ENCODE data around the gene HOXC4. TPM values are rescaled to one million over a fixed set of nuclear protein-coding genes. Genes with fewer than 3 reads are reported as not detected.

Gene HOXC4
- total and polyA plus RNA-seq, 4 donors: 0.02 TPM; not detected in 3

DNA sequence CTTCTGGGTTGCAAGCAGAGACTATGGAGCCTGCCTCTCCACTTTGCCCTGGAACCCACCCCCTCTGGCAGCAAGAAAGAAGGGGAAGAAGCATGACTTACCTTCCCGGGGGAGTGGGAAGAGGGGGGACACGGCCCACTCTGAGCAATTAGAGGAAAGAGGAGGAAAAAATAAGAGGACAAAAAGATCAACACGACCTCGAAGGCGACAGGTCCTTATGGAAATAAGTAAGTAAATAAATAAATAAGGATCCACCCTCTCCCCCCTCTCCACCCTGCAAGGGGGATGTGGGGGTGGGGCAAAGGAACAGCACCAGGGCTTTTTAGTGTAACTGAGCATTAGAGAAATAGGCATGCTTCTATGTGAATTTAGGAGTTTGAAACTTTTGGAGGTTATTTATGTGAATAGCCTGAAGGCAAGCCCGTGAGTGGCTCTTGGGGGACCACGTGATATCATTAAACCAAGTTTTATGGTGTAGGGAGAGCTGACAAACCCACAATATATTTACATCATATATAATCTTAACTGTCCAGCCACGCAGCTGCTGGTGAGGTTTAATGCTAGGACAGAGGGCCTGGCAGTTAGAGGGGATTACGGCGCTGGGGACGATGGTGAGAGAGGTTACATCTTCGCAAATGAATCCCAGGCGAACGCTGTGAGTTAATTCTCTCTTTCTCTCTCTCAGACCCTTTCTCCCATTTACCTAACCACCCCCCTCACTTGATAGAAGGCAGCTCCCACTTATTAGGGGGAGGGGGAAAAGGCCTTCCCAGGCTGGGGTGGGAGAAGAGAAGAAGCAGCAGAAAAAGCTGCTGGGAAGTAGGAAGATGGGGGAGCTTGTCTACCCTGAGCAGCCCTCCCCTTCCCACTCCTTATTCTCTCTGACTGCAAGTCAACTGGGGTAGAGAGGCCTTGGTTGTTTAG is 16.0 kb upstream of the HOXC4 start (continued):
- TF ChIP-seq, protein P1, sequence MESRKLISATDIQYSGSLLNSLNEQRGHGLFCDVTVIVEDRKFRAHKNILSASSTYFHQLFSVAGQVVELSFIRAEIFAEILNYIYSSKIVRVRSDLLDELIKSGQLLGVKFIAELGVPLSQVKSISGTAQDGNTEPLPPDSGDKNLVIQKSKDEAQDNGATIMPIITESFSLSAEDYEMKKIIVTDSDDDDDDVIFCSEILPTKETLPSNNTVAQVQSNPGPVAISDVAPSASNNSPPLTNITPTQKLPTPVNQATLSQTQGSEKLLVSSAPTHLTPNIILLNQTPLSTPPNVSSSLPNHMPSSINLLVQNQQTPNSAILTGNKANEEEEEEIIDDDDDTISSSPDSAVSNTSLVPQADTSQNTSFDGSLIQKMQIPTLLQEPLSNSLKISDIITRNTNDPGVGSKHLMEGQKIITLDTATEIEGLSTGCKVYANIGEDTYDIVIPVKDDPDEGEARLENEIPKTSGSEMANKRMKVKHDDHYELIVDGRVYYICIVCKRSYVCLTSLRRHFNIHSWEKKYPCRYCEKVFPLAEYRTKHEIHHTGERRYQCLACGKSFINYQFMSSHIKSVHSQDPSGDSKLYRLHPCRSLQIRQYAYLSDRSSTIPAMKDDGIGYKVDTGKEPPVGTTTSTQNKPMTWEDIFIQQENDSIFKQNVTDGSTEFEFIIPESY (IDR thresholded peaks at IDR 0.05): no peak

DNA sequence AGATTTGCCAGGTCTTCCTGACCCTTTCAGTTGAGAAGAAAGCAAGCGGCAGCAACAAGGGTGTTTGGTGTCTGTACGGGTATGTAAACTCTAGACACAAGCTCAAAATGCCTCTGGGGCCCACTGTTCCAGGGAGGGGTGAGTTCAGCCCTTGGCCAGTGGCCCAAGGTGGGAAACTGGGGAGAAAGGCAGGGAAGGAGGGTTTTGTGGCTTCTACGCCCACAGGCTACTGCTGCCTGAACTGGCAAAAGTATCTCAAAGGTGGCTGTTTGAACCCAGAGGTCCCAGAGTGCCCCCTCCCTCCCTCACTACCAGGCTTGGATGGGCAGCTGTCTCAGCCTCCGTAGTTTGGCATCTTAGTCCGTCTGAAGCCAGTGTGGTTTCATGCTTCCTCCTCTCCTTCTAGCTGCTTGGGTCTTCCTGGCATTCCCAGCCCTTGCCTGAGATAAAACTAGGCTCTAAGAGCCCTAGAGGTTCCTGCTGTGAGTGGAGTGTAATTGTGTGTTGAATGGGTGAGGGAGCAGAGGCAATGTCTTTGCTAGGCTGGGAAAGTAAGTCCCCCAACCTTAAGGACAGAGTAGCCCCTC is 15.3 kb upstream of the HOXC4 start:
- Histone ChIP-seq H3K9ac (ENCODE audit: low read depth in 1 of 2, low read length in 2 of 2) (no peak overlapping the region), H3K4me1 (ENCODE audit: control insufficient read depth in 4 of 4, insufficient read depth in 4 of 4, low read length in 3 of 4) (peaks cover 0 to 5% (median 0%) of the 10 kb centered on the region in 4 donors), H3K27me3 (ENCODE audit: control insufficient read depth in 4 of 4, insufficient read depth in 4 of 4, low read length in 3 of 4) (peaks cover 6 to 35% (median 10%) of the 10 kb centered on the region in 4 donors), H3K9me3 (ENCODE audit: control insufficient read depth in 4 of 4, low read length in 3 of 4) (peaks cover 0 to under 1% (median 0%) of the 10 kb centered on the region in 4 donors), H3K27ac (ENCODE audit: low read depth in 1 of 2, low read length in 2 of 2) (no peak overlapping the region), H3K36me3 (ENCODE audit: control insufficient read depth in 4 of 4, insufficient read depth in 3 of 4, low read depth in 1 of 4, low read length in 3 of 4) (no peaks in the 10 kb centered on the region), H3K4me3 (ENCODE audit: low read depth in 1 of 3, low read length in 3 of 3) (no peak overlapping the region)
- TF ChIP-seq, protein P1 (IDR thresholded peaks at IDR 0.05): no peak
- TF ChIP-seq RAD21 (IDR thresholded peaks at IDR 0.05): no peak
- no peak for TF ChIP-seq FOXA1 (IDR thresholded peaks at IDR 0.05)
- no peak for TF ChIP-seq HNF4A (conservative IDR thresholded peaks at IDR 0.05)
- TF ChIP-seq GABPA (IDR thresholded peaks at IDR 0.05 in 1 of 2, conservative IDR thresholded peaks at IDR 0.05 in 1 of 2): no peak
- no peak for TF ChIP-seq RXRA (IDR thresholded peaks at IDR 0.05)
- TF ChIP-seq, protein P2, sequence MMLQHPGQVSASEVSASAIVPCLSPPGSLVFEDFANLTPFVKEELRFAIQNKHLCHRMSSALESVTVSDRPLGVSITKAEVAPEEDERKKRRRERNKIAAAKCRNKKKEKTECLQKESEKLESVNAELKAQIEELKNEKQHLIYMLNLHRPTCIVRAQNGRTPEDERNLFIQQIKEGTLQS (IDR thresholded peaks at IDR 0.05): no peak
- TF ChIP-seq, protein P3, sequence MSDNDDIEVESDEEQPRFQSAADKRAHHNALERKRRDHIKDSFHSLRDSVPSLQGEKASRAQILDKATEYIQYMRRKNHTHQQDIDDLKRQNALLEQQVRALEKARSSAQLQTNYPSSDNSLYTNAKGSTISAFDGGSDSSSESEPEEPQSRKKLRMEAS (IDR thresholded peaks at IDR 0.05): no peak
- no peak for TF ChIP-seq JUND (IDR thresholded peaks at IDR 0.05)
- no peak for TF ChIP-seq SP1 (IDR thresholded peaks at IDR 0.05)
- TF ChIP-seq FOXA2 (IDR thresholded peaks at IDR 0.05): no peak
- no peak for TF ChIP-seq HNF4G (IDR thresholded peaks at IDR 0.05)
- TF ChIP-seq TAF1 (conservative IDR thresholded peaks at IDR 0.05): no peak
- no peak for DNase-seq (ENCODE audit: low spot score)
- WGBS: 42% methylated on average over 5 of the region's 5 CpGs

DNA sequence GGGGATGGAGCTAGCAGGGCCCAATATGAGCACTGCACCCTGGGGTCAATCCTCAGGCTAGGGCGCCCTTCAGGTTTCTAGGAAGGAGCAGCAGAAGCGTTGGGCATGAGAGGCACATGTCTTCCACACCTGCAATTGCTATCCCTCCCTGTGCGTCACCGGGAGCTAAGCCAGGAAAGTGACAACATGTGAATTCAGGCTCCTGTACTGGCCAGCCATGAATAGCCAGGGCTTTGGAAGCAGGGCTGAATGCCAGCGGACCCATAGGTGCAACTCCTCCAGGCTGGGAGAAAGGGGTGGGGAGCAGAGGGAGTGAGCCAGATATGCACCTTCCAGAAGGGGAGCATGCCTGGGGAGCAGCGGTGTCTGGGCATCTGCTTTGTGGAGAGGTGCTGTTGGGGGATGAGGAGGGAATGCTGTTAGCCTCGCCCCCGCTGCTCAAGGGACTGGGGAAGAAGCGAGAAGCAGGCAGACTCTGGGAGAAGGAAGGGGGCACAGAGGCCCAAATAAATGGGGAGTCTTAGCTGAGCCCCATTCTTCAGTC is 14.7 kb upstream of the HOXC4 start:
- TF ChIP-seq SP1 (IDR thresholded peaks at IDR 0.05): no peak
- TF ChIP-seq, protein P1 (IDR thresholded peaks at IDR 0.05): no peak
- TF ChIP-seq EGR1 (IDR thresholded peaks at IDR 0.05; ENCODE audit: low read depth in 2 of 2): no peak
- TF ChIP-seq, protein P3 (IDR thresholded peaks at IDR 0.05): no peak
- TF ChIP-seq YY1 (IDR thresholded peaks at IDR 0.05): no peak
- no peak for TF ChIP-seq TAF1 (conservative IDR thresholded peaks at IDR 0.05)
- no peak for TF ChIP-seq GABPA (IDR thresholded peaks at IDR 0.05 in 1 of 2, conservative IDR thresholded peaks at IDR 0.05 in 1 of 2)
- Histone ChIP-seq H3K9ac (ENCODE audit: low read depth in 1 of 2, low read length in 2 of 2) (no peak overlapping the region), H3K9me3 (ENCODE audit: control insufficient read depth in 4 of 4, low read length in 3 of 4) (no peaks in the 10 kb centered on the region), H3K4me3 (ENCODE audit: low read depth in 1 of 3, low read length in 3 of 3) (no peak overlapping the region), H3K36me3 (ENCODE audit: control insufficient read depth in 4 of 4, insufficient read depth in 3 of 4, low read depth in 1 of 4, low read length in 3 of 4) (no peaks in the 10 kb centered on the region), H3K27me3 (ENCODE audit: control insufficient read depth in 4 of 4, insufficient read depth in 4 of 4, low read length in 3 of 4) (peaks cover 6 to 35% (median 8%) of the 10 kb centered on the region in 4 donors), H3K27ac (ENCODE audit: low read depth in 1 of 2, low read length in 2 of 2) (no peak overlapping the region), H3K4me1 (ENCODE audit: control insufficient read depth in 4 of 4, insufficient read depth in 4 of 4, low read length in 3 of 4) (peaks cover 0 to 5% (median 0%) of the 10 kb centered on the region in 4 donors)
- no peak for DNase-seq (ENCODE audit: low spot score)
- 23% methylated on average over 9 of the region's 9 CpGs for WGBS
